Effector CD8-positive, alpha-beta T cell (primary cell): Measurements from ENCODE around the gene CDT1.

Source experiments
- DNase-seq: peaks from one replicate; lab custom pipeline; 2025; lab: John Stamatoyannopoulos, UW

Gene CDT1

DNA sequence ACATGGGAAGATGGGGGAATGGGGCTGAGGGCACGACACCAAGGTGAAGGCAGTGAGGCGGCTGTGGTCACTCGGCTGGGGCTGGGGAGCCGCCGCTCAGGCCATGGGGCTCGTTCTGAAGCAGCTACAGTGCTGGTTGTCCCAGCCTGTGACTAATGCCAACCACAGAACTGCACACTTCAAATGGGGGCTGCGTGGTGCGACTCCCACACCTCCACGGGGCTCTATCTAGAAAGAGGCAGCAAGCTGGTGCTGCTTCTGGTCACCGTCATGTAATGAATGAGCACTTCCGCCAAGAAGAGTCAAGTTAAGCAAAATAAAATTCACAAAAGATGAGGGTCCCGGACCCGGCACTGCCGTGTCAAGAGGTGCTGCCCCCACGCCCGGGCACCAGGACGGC lies 33.2 kb downstream of the CDT1 start:
- no peak for DNase-seq

GRCh38 chr16:88837806-88838205 lies 34.2 kb downstream of the CDT1 start:
- no peak for DNase-seq

DNA sequence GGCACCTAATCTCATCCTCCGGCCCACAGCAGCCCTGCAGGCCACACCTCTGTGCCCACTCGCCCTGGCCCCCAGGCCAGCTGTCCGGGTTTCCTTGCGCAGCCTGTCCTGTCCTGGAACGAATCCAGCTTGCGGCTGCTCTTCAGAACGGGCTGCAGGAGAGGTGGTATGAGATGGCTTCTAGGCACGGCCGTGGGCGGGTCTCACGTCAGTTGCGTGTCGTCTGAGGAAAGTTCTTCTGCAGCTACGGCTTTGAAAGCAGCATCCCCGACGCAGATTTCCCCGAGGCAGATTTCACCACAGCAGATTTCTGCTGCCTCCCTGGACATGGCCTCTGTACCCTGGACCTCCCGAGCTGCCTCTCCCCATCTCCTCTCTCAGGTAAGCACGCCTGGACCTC lies 35.0 kb downstream of the CDT1 start:
- DNase-seq: no peak

DNA sequence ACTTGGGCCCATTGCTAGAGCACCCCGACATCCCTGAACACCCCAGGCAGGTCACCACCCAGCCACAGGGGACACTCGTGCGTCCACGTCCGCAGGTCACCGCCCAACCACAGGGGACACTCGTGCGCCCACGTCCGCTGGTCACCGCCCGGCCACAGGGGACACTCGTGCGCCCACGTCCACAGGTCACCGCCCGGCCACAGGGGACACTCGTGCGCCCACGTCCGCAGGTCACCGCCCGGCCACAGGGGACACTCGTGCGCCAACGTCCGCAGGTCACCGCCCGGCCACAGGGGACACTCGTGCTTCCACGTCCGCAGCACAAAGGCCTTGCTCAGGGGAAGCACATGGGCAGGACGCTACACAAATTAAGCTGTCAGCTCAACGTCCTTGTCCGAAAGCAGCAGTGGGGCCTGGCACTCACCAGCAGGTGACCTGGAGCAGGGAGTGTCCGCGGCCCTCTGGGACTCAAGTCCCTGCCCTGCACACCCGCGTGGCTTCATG lies 35.5 kb downstream of the CDT1 start:
- no peak for DNase-seq

GRCh38 chr16:88839745-88840599 lies 36.4 kb downstream of the CDT1 start:
- DNase-seq: no peak

DNA sequence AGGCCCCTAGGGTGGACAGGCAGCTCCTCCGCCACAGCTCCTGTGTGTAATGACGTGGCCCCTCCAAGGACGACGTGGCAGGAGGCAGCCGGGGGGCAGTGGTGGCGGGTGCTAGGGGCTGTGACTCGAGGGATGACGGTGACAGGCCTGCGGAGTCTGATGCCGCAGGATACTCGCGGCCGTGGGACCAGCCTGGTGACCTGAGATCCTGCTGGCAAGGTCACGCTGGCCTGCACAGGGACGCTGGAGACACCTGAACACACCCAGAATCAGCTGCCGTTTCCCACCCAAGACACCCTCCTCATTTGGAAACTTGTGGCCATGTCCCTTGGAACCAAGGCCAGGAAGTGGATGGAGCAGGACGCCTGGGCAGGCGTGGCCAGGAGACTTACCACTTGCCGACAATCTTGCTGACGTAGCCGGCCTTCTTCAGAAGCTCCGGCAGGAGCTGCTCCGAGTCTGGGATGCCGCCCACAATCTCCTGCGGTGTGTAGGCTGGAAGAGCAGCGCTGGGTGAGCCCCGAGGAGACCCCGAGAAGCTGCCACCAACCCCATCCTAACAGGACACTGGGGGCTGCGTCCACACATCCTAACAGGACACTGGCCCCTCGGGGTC lies 37.1 kb downstream of the CDT1 start:
- DNase-seq: no peak

DNA sequence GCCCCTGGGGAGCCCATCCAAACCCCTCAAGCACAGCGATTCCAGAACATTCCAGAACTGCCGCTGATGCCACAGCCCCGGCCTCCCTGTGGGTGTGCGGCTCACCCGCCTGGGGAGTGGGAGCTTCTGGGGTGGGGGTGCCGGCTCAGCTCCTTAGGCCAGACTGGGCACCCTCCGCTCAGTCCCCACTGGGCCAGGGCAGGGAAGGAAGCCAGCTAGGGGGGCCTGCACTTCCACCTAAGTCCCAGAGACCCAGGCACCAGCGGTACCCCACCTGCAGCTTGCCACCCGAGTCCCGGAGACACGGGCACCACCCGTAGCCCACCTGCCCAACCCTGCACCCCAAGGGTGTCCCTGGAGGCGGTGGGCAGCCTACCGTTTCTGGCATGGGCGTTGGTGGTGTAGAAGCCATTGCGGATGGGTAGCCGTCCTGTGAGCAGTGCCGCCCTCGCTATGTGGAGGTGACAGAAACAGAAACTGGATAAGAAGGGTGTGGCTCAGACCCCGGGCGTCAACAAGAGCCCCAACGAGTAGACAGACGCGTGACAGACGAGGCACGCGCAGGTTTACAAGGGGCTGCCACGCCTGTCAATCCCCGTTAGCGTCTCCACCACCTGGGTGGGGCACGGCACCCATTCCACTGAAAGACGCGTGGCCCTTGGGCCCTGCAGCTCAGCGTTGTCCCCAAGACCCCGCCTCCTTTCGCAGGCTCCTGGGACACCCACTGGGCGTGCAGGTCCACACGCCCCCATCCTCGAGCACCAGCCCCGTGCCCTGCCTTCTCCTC lies 38.1 kb downstream of the CDT1 start:
- no peak for DNase-seq

DNA sequence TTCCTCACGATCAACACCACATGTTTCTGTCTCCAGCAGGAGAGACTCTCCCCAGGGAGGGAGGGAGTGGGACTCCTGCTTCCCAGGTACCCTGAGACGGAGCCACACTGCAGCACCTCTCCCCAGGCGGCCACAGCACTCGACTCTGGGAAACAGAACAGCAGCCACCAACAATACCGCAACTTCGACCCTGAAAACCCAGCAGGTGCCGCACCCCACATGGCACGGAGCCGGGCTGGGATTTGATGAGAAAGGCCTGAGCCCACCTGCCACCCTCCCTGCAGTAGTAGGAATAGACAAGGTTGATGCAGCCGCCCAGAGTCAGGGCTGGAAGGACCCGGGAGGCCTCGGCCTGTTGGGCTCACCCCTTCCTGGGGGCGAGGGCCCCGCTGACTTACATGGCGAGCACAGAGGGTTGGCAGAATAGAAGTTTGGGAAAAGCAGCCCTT lies 38.7 kb downstream of the CDT1 start:
- no peak for DNase-seq

DNA sequence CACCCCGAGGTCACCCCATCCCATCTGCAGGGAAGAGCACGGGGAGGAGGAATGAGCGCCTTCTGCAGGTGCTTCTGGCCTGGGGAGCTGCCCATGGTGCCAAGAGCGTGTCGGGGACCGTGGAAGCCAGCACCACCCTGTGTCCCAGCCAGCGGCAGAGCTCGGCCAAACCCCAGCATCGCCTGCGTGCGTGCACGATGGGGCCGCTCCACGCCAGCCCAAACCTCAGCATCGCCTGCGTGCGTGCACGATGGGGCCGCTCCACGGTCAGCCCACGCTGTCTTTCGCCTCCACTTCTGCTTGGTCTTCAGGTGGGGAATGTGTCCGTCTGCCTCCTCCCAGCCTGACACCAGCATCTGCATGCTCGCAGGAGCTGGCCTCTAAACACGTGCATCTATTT lies 39.2 kb downstream of the CDT1 start:
- DNase-seq: no peak

- DNase-seq: no peak
Measured at GRCh38 chr16:88843256-88843655, 39.7 kb downstream of the CDT1 start.

DNA sequence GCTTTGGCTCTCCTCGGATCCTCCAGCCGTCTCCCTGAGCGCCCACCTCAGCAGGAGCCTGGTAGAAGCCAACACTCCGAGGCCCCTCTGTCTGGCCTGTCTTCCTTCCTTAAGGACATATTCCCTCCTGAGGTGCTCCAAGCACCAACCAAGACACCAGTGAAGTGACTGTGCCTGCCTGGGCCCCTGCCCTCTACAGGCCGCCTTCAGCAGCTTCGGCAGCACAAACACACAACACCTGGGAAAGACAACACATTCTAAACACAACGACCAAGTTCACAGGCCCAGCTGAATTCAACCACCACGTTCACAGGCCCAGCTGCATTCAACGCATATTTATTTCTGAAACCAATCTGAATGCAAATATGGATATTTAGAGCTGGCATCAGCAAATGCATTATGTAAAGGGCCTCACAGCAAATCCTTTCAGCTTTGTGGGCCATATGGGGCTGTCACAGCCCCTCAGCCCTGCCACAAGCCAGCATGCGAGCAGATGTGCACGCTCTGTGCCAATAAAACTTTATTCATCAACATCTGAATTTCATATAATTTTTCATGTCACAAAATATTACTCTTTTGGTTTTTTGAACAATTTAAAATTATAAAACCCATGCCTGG lies 40.9 kb downstream of the CDT1 start:
- no peak for DNase-seq

- no peak for DNase-seq
Measured at GRCh38 chr16:88846088-88846487, 42.5 kb downstream of the CDT1 start.

DNA sequence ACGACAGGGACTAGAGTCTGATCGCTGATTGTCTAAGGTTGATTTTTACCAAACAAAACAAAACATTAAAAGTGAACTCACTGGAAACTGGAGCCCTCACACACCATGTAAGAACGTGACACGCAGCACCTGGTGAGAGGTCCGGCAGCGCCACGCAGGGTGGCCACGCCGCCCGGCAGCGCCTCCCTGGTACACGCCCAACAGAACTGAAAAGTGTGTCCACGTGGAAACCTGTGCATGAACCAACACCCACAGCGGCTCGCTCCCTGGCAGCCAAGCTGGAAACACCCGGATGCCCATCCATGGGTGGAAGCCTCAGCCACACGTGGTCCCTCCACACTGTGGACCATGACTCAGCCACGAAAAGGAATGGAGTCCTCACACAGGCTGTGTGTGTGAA lies 44.1 kb downstream of the CDT1 start:
- DNase-seq: no peak

DNA sequence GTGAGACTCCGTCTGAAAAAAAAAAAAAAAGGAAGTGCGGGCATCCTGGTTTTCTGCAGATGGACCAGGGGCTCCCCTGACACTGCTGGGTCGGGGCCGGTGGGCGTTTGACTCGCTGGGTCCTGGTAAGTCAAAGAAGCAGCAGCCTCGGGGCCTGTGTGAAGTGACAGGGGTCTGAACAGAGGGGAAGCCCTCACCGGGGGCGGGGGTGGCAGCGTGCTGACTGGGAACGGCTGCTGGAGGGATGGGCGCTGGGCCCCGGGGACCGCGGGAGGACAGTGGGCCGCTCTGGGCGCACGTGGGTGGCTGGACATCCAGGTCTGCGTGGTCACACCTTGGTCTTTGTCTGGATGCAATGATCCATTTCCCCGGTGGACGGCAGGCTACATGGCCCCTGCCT lies 45.0 kb downstream of the CDT1 start:
- DNase-seq: no peak

- no peak for DNase-seq
Measured at GRCh38 chr16:88850531-88851199, 47.1 kb downstream of the CDT1 start.

DNA sequence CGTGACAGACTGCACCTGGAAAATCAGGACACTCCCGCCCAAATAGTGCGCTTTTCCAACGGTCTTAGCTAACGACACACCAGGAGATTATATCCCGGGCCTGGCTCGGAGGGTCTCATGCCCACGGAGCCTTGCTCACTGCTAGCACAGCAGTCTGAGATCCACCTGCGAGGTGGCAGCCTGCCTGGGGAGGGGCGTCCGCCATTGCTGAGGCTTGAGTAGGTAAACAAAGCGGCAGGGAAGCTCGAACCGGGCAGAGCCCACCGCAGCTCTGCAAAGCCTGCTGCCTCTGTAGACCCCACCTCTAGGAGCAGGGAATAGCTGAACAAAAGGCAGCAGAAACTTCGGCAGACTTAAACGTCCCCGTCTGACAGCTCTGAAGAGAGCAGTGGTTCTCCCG lies 48.0 kb downstream of the CDT1 start:
- no peak for DNase-seq

DNA sequence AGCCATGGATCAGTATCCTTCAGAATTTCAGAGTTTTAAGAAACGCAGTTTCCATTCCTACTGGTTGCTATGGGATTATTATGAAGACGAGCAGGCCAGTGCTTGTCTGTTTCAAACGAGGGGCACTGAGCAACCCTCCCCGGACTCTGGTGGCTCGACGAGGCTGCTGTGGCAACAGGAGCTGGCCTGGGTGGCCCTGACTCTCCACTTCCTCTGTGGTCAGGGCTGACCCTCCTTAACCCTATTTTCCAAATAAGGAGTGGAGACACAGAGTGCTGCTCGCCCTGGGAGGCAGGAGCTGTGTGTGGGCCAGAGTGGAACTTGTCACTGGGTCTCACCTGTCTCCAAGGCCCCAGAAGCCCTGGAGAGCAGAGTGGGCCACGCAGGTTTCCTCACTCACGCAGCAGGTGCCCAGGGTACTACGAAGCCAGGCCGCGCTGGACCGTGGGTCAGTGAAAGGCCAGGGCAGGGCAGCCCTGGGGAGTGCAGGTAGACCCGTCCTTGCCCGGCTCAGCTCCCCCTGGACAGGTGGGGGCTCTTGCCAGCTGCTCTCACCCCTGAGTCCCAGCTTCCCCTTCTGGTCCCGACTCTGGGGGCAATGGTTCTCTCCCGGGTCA lies 49.8 kb downstream of the CDT1 start:
- DNase-seq: no peak

DNA sequence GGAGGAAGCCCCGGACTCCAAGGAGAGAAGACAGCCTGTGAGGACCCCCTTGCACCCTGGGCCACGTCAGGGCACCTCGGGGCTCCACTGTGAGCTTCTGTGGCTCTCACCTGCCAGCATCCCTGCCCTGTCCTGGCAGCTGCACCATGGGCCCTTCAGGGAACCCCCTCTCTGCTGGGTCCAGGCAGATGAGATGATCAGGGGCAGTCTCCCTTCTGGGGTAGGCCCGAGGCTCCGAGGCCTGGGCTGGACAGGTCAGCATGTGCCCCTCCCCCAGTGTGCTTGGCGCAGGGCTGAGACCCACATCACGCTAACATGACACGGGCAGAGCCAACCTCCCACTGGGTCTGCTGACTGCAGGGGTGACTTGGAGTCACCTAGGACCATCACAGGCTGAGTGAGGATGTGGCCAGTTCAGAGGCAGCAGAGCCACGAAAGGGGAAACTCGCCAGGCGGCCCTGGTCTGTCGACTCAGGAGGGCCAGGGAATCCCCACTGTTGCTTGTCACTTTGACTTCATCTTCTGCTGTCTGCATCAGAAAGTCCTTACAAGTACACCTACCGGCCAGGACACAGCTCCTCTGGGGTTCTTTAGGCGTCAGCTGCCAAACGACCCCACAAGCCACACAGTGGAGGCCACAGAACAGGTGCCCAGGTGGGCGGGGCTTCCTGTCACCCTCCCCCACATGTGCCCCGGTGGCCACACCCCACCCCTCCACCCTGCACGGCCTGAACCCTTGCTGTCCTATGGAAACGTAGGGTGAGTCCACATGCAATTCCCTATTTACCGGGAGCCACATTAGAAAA lies 50.9 kb downstream of the CDT1 start:
- DNase-seq: peak; percentile 29

- no peak for DNase-seq
Measured at GRCh38 chr16:88855176-88855575, 51.6 kb downstream of the CDT1 start.

DNA sequence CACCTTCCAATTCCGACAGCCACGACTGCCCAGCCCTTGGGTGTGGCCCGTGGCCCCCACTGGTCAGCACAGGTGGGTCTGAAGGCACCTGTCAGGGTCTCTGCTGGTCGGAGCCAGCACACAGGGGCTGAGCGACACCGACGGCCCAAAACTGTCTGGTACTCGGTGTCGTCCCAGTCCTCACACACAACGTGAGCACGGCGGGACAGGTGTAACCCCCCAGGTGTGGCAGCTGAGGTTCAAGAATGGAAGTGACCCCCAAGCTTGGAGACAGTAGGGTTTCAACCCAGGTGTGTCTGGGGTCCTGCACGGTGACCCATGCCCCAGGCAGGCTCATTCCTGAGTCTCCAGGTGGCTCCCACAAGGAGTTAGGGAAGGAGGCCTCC lies 52.1 kb downstream of the CDT1 start:
- peak; percentile 4 for DNase-seq
